Measurements from ENCODE around the gene CCDC170. TPM values are rescaled to one million over a fixed set of nuclear protein-coding genes. Genes with fewer than 3 reads are reported as not detected.

CCDC170 gene
- total and polyA plus RNA-seq, 9 donors, result 0.41 to 1.4 (median 0.67) TPM

- no peak for DNase-seq
- no peaks in the 10 kb centered on the region for H3K9me3 ChIP-seq (replicated peaks; ENCODE audit: control insufficient read depth, low read depth, low read length)
- H3K27me3 ChIP-seq (ENCODE audit: control insufficient read depth, insufficient read depth, low read length), result no peaks in the 10 kb centered on the region
- no peak overlapping the region for H3K4me3 ChIP-seq (ENCODE audit: low read length)
- H3K4me1 ChIP-seq (ENCODE audit: control insufficient read depth, insufficient read depth, low read length), result no peaks in the 10 kb centered on the region
- H3K27ac ChIP-seq (ENCODE audit: low read length), result no peak overlapping the region
- no peaks in the 10 kb centered on the region for H3K36me3 ChIP-seq (ENCODE audit: control insufficient read depth, insufficient read depth, low read length)
- no CpG with 5 or more reads among the region's 7 CpGs for WGBS (ENCODE audit: insufficient coverage)
These were observed 131.2 kb downstream of the CCDC170 start for GRCh38 chr6:151624900-151625536.

DNA sequence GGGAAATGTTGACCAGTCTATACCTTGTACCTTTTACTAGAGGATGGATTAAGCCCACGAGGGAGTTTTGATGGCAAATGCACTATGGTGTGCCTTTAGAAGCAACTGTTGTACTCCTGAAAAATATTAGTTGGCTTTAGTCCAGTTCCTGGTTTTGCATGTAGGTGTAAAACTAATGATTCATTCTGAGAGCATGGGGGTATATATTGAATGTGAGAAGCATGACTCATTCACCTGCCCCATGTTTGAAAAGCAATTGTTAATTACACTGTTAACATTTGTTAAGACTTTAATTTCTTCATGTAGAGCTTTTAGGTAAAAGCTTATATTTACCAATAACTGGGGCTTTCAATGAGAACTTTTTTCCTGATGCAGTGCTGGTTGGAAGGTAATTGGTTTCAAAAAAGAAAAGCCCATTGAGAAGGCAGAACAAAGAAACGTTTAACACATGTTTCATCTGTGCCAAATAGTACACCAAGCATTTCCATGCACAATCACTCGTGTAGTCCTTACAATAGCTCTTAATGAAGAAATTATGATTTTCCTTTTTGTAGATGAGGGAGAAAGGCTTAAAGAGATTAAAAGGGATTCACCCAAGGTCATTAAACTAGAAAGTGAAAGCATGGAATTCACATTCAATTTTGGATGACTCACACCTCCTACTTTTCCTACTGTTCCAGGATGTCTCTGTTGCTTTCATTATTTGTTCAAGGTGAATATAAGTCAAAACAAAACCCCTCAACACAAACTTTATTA lies 134.1 kb downstream of the CCDC170 start:
- no peaks in the 10 kb centered on the region for H3K36me3 ChIP-seq (ENCODE audit: control insufficient read depth, insufficient read depth, low read length)
- H3K4me3 ChIP-seq (ENCODE audit: low read length), result no peak overlapping the region
- no CpG with 5 or more reads among the region's 3 CpGs for WGBS (ENCODE audit: insufficient coverage)
- no peak overlapping the region for H3K27ac ChIP-seq (ENCODE audit: low read length)
- H3K9me3 ChIP-seq (replicated peaks; ENCODE audit: control insufficient read depth, low read depth, low read length), result no peaks in the 10 kb centered on the region
- no peaks in the 10 kb centered on the region for H3K4me1 ChIP-seq (ENCODE audit: control insufficient read depth, insufficient read depth, low read length)
- H3K27me3 ChIP-seq (ENCODE audit: control insufficient read depth, insufficient read depth, low read length), result no peaks in the 10 kb centered on the region
- no peak for DNase-seq

- no peak overlapping the region for H3K4me3 ChIP-seq (ENCODE audit: low read length)
- H3K27ac ChIP-seq (ENCODE audit: low read length), result no peak overlapping the region
- no peaks in the 10 kb centered on the region for H3K36me3 ChIP-seq (ENCODE audit: control insufficient read depth, insufficient read depth, low read length)
- no peaks in the 10 kb centered on the region for H3K9me3 ChIP-seq (replicated peaks; ENCODE audit: control insufficient read depth, low read depth, low read length)
- H3K4me1 ChIP-seq (ENCODE audit: control insufficient read depth, insufficient read depth, low read length), result no peaks in the 10 kb centered on the region
- H3K27me3 ChIP-seq (ENCODE audit: control insufficient read depth, insufficient read depth, low read length), result no peaks in the 10 kb centered on the region
- no peak for DNase-seq
- 40% methylated on average over 1 of the region's 4 CpGs for WGBS (ENCODE audit: insufficient coverage)
These were observed 136.0 kb downstream of the CCDC170 start for GRCh38 chr6:151629791-151630190.

GRCh38 chr6:151630387-151630786 lies 136.6 kb downstream of the CCDC170 start:
- Histone ChIP-seq H3K4me1 (ENCODE audit: control insufficient read depth, insufficient read depth, low read length) (no peaks in the 10 kb centered on the region), H3K9me3 (replicated peaks; ENCODE audit: control insufficient read depth, low read depth, low read length) (no peaks in the 10 kb centered on the region), H3K4me3 (ENCODE audit: low read length) (no peak overlapping the region), H3K27me3 (ENCODE audit: control insufficient read depth, insufficient read depth, low read length) (no peaks in the 10 kb centered on the region), H3K27ac (ENCODE audit: low read length) (no peak overlapping the region), H3K36me3 (ENCODE audit: control insufficient read depth, insufficient read depth, low read length) (no peaks in the 10 kb centered on the region)
- no peak for DNase-seq

GRCh38 chr6:151630991-151631655 lies 137.3 kb downstream of the CCDC170 start:
- DNase-seq, result no peak
- WGBS (ENCODE audit: insufficient coverage), result 100% methylated on average over 1 of the region's 5 CpGs
- no peaks in the 10 kb centered on the region for H3K27me3 ChIP-seq (ENCODE audit: control insufficient read depth, insufficient read depth, low read length)

DNA sequence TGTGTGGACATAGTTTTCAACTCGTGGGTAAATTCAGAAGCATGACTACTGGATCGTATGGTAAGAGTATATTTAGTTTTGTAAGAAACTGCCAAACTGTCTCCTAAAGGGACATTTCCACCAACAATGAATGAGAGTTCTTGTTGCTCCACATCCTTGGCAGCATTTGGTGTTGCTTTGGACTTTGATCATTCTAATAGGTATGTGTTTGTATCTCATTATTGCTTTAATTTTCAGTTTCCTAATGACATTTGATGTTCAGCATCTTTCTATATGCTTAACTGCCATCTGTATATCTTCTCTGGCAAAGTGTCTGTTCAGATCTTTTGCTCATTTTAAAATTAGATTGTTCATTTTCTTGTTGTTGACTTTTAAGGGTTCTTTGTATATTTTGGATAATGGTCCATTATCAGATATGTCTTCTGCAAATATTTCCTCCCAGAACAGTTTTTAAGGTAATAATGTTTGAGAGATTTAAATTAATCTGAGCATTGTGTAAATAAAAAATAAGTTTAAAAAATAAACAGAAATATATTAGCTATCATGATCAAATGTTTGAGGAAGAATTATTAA lies 138.7 kb downstream of the CCDC170 start:
- Histone ChIP-seq H3K4me3 (ENCODE audit: low read length) (no peak overlapping the region), H3K27ac (ENCODE audit: low read length) (no peak overlapping the region), H3K9me3 (replicated peaks; ENCODE audit: control insufficient read depth, low read depth, low read length) (no peaks in the 10 kb centered on the region), H3K4me1 (ENCODE audit: control insufficient read depth, insufficient read depth, low read length) (no peaks in the 10 kb centered on the region), H3K36me3 (ENCODE audit: control insufficient read depth, insufficient read depth, low read length) (no peaks in the 10 kb centered on the region), H3K27me3 (ENCODE audit: control insufficient read depth, insufficient read depth, low read length) (no peaks in the 10 kb centered on the region)
- DNase-seq, result no peak
- no CpG with 5 or more reads among the region's 2 CpGs for WGBS (ENCODE audit: insufficient coverage)

More at GRCh38 chr6:151630991-151631655, 137.3 kb downstream of the CCDC170 start:
- H3K4me3 ChIP-seq (ENCODE audit: low read length), result no peak overlapping the region
- H3K36me3 ChIP-seq (ENCODE audit: control insufficient read depth, insufficient read depth, low read length), result no peaks in the 10 kb centered on the region
- H3K9me3 ChIP-seq (replicated peaks; ENCODE audit: control insufficient read depth, low read depth, low read length), result no peaks in the 10 kb centered on the region
- H3K4me1 ChIP-seq (ENCODE audit: control insufficient read depth, insufficient read depth, low read length), result no peaks in the 10 kb centered on the region
- H3K27ac ChIP-seq (ENCODE audit: low read length), result no peak overlapping the region

DNA sequence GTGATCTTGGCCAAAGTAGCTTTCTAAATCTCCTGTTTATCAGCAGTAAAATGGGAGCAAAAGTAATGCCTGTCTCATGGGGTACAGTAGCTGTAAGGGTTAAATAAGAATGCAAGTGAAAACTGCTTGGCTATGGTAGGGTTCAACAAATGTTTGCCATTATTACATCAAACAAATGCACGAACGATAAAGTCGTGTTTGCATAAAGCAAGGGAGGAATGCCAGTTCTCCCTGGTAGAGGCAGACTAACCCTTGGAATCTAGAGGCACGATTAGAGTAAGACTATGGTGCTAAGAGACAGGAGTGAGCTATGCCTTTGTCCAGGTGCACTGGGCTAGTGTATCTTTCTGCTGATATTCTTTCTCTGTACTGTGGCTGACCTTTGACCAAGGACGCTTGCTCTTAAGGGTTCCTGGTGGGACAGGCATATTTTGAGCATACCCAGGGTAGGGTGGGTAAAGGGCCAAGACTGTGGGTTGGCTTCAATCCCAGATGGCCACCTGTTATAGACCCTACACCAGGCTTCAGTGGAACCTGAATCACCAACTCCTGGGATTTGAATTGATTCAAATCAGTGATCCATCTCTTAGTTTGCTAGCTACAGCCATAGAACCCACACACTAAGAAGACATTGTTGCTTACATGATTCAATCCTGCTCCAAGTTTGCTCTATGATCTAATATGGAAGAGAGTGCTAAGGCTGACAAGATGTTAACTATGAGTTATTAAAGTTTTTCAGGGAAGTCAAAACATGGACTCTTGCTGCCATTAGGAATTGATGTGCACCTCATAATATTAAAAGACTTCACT lies 139.9 kb downstream of the CCDC170 start:
- no peak for DNase-seq
- Histone ChIP-seq H3K9me3 (replicated peaks; ENCODE audit: control insufficient read depth, low read depth, low read length) (no peaks in the 10 kb centered on the region), H3K27me3 (ENCODE audit: control insufficient read depth, insufficient read depth, low read length) (no peaks in the 10 kb centered on the region), H3K4me3 (ENCODE audit: low read length) (no peak overlapping the region), H3K4me1 (ENCODE audit: control insufficient read depth, insufficient read depth, low read length) (no peaks in the 10 kb centered on the region), H3K36me3 (ENCODE audit: control insufficient read depth, insufficient read depth, low read length) (no peaks in the 10 kb centered on the region), H3K27ac (ENCODE audit: low read length) (no peak overlapping the region)
- 84% methylated on average over 4 of the region's 5 CpGs for WGBS (ENCODE audit: insufficient coverage)

- Histone ChIP-seq H3K9me3 (replicated peaks; ENCODE audit: control insufficient read depth, low read depth, low read length) (no peaks in the 10 kb centered on the region), H3K27me3 (ENCODE audit: control insufficient read depth, insufficient read depth, low read length) (no peaks in the 10 kb centered on the region), H3K4me3 (ENCODE audit: low read length) (no peak overlapping the region), H3K4me1 (ENCODE audit: control insufficient read depth, insufficient read depth, low read length) (no peaks in the 10 kb centered on the region), H3K27ac (ENCODE audit: low read length) (no peak overlapping the region), H3K36me3 (ENCODE audit: control insufficient read depth, insufficient read depth, low read length) (no peaks in the 10 kb centered on the region)
- no peak for DNase-seq
- WGBS (ENCODE audit: insufficient coverage), result no CpG with 5 or more reads among the region's 3 CpGs
These were observed 140.5 kb downstream of the CCDC170 start for GRCh38 chr6:151634336-151634720.

DNA sequence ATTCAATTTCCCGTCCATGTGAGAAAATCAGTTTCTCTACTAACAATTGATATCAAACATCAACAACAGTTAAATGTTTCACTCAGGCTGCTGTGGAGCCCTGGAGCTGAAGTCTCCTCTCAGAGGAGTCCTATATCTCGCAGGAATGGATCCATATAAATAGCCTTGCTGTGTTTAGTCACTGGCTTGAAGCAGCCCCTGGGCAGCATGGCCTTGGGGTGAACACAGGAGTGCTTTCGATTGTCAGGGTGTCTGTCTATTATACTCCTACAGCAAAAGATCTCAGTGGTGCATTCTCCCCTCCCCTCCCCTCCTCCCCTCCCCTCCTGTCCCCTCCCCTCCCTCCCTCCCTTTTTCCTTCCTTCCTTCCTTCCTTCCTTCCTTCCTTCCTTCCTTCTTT lies 141.9 kb downstream of the CCDC170 start:
- 100% methylated on average over 2 of the region's 3 CpGs for WGBS (ENCODE audit: insufficient coverage)
- H3K4me1 ChIP-seq (ENCODE audit: control insufficient read depth, insufficient read depth, low read length), result no peaks in the 10 kb centered on the region
- no peaks in the 10 kb centered on the region for H3K36me3 ChIP-seq (ENCODE audit: control insufficient read depth, insufficient read depth, low read length)
- DNase-seq, result no peak
- H3K27ac ChIP-seq (ENCODE audit: low read length), result no peak overlapping the region
- no peaks in the 10 kb centered on the region for H3K27me3 ChIP-seq (ENCODE audit: control insufficient read depth, insufficient read depth, low read length)
- no peaks in the 10 kb centered on the region for H3K9me3 ChIP-seq (replicated peaks; ENCODE audit: control insufficient read depth, low read depth, low read length)
- no peak overlapping the region for H3K4me3 ChIP-seq (ENCODE audit: low read length)

Measured in muscle of leg (tissue), 11 donors.